NB4 (cell line): ENCODE measurements around the gene DGKI.

Experiments
- DNase-seq: peaks from one replicate; pipeline ENCODE4 v3.0.0; 2010; ENCODE audit warnings: low read depth
- H3K4me3 ChIP-seq: one replicate; pipeline ENCODE4 v1.5.1; 2011; ENCODE audit warnings: mild to moderate bottlenecking, low read depth, low read length, moderate library complexity
- MAX ChIP-seq: IDR thresholded peaks from 2 replicates; pipeline ENCODE4 v1.6.1; 2011; ENCODE audit warnings: low read depth, low read length
- MYC ChIP-seq: IDR thresholded peaks from 2 replicates; pipeline ENCODE4 v1.6.1; 2011; ENCODE audit warnings: low read depth, low read length
- POLR2A ChIP-seq: IDR thresholded peaks from 2 replicates; pipeline ENCODE4 v1.6.1; 2011; ENCODE audit warnings: mild to moderate bottlenecking; ENCODE audit not compliant: insufficient read length; ENCODE audit errors: extremely low read depth
- TF ChIP-seq, protein P1 (sequence below): IDR thresholded peaks from one replicate; pipeline ENCODE4 v1.5.1; 2012; ENCODE audit warnings: low read depth, low read length

Gene DGKI

GRCh38 chr7:137411446-137411845, 435.3 kb downstream of the DGKI start:
- H3K4me3 ChIP-seq: no peak overlapping the region
- DNase-seq: no peak
- TF ChIP-seq POLR2A (no peak), MYC (no peak), MAX (no peak)
- TF ChIP-seq, protein P1, sequence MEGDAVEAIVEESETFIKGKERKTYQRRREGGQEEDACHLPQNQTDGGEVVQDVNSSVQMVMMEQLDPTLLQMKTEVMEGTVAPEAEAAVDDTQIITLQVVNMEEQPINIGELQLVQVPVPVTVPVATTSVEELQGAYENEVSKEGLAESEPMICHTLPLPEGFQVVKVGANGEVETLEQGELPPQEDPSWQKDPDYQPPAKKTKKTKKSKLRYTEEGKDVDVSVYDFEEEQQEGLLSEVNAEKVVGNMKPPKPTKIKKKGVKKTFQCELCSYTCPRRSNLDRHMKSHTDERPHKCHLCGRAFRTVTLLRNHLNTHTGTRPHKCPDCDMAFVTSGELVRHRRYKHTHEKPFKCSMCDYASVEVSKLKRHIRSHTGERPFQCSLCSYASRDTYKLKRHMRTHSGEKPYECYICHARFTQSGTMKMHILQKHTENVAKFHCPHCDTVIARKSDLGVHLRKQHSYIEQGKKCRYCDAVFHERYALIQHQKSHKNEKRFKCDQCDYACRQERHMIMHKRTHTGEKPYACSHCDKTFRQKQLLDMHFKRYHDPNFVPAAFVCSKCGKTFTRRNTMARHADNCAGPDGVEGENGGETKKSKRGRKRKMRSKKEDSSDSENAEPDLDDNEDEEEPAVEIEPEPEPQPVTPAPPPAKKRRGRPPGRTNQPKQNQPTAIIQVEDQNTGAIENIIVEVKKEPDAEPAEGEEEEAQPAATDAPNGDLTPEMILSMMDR: no peak

GRCh38 chr7:137408126-137408525, 438.6 kb downstream of the DGKI start:
- H3K4me3 ChIP-seq: no peak overlapping the region
- DNase-seq: no peak
- TF ChIP-seq, protein P1: no peak
- no peak for TF ChIP-seq MAX
- no peak for TF ChIP-seq MYC
- TF ChIP-seq POLR2A: no peak

DNA sequence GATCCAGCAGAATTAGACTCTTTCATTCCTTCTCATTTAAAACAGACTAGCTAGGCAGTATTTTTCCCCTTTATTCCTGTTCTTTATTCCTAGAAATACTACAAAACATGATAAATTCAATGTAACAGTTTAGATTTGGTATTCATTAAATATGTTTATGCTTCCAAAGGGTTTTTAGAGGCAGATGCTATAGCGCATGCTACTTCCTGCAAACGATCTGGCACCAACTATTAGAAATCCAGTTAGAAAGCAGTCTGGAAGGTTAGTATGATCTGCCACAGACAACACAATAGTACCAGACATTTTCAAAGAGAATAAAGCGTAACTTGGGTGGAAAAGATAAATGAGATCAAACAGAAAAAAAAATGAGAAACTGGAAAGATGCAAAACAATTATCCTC, 439.7 kb downstream of the DGKI start:
- TF ChIP-seq, protein P1: no peak
- TF ChIP-seq POLR2A (no peak), MYC (no peak), MAX (no peak)
- no peak for DNase-seq
- no peak overlapping the region for H3K4me3 ChIP-seq

DNA sequence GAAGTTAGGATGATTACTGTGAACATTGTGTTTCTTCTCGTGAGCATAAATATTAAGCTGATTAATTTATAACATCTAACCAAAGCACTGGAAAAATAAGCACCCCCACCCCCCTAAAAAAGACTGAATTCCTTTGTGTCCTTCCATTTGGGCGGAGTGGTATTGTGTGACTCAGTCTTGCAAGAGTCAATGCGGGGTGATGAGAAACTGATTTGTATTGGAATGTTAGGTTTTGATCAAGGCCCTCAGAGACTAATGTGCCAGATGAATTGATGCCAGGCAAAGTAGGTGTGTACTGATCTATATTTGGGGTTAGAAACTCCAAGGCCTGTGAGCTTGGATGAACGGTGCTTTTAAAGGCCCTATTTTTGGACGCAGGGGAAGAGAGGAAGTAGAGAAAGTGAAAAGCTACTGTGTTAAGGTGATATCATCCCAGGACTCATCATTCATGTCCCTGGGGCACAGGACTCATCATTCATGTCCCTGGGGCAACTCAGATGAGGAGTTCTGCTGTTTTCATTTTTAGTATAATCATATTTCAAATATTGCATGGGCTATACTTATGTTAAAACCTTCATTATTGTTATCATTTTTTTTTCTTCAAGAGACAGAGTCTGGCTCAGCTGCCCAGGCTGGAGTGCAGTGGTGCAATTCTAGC, 442.0 kb downstream of the DGKI start:
- TF ChIP-seq MYC: no peak
- no peak for TF ChIP-seq POLR2A
- TF ChIP-seq MAX: no peak
- TF ChIP-seq, protein P1: no peak
- no peak overlapping the region for H3K4me3 ChIP-seq
- DNase-seq: no peak

GRCh38 chr7:137403353-137403695, 443.4 kb downstream of the DGKI start:
- no peak for DNase-seq

More at GRCh38 chr7:137403353-137403695, 443.4 kb downstream of the DGKI start:
- TF ChIP-seq POLR2A: no peak
- TF ChIP-seq, protein P1: no peak
- H3K4me3 ChIP-seq: no peak overlapping the region
